AG04450 (cell line): ENCODE measurements around the gene ADIPOQ. TPM values are rescaled to one million over a fixed set of nuclear protein-coding genes. Genes with fewer than 3 reads are reported as not detected.
"Not testable (repeated sequence)": the region's sequence is repeated elsewhere in the genome, so short reads cannot be mapped to it uniquely, and the experiment has no call there.

Experiments used
- CTCF ChIA-PET: fragments of 300-600, 350-600 bp; formaldehyde crosslinking; extraction: SDS; loops from one replicate; lab custom pipeline; 2022; ENCODE audit warnings: antibody characterized with exemption, inconsistent platforms; lab: Charles Lee
- POLR2A ChIA-PET: fragments of 350-600 bp; formaldehyde crosslinking; extraction: SDS; loops from one replicate; lab custom pipeline; 2021; ENCODE audit warnings: antibody characterized with exemption, inconsistent platforms; lab: Yijun Ruan, JAX
- DNase-seq: peaks from one replicate; pipeline ENCODE4 v3.0.0-alpha.2; 2011; ENCODE audit warnings: low read depth, low spot score
- H3K27ac ChIP-seq: one replicate; pipeline ENCODE4 v1.5.1; 2012; ENCODE audit warnings: low read depth, low read length, control low read depth
- H3K27me3 ChIP-seq: one replicate; pipeline ENCODE4 v1.6.0; 2012; ENCODE audit warnings: low read length; ENCODE audit not compliant: control insufficient read depth, insufficient read depth
- H3K4me3 ChIP-seq: 2 replicates; pipeline ENCODE4 v1.5.1; 2011; ENCODE audit warnings: mild to moderate bottlenecking, low read depth, low read length, control low read depth
- H3K9me3 ChIP-seq: 2 replicates; pipeline ENCODE4 v1.5.1; 2012; ENCODE audit warnings: low read length; ENCODE audit not compliant: control insufficient read depth, insufficient read depth
- CTCF ChIP-seq: IDR thresholded peaks from 2 replicates; pipeline ENCODE4 v1.5.1; 2011; ENCODE audit warnings: low read depth, low read length, control low read depth, inconsistent platforms
- polyA plus RNA-seq: library from polyadenylated mRNA; depleted of rRNA; stranded (reverse); fragments of >200 nt; gene quantifications from 2 replicates; pipeline ENCODE4 v1.2.3, GENCODE V29; 2011; rRNA removed

Gene ADIPOQ
- polyA plus RNA-seq, 1 experiment, result not detected

- no peak for TF ChIP-seq CTCF
- DNase-seq, result no peak
- H3K9me3 ChIP-seq, result no peaks in the 10 kb centered on the region; the same call in 1 of the 2 replicates
- H3K27ac ChIP-seq, result no peak overlapping the region
- ChIA-PET CTCF (no interaction called here), POLR2A (no interaction called here)
- no peak overlapping the region for H3K4me3 ChIP-seq
- H3K27me3 ChIP-seq, result no peaks in the 10 kb centered on the region
Measured at GRCh38 chr3:186902713-186903112, 60.2 kb downstream of the ADIPOQ start.

GRCh38 chr3:186903676-186904075, 61.2 kb downstream of the ADIPOQ start:
- H3K27ac ChIP-seq, H3K27me3 ChIP-seq, H3K9me3 ChIP-seq, POLR2A ChIA-PET, H3K4me3 ChIP-seq, DNase-seq, CTCF ChIA-PET: not testable (repeated sequence)

DNA sequence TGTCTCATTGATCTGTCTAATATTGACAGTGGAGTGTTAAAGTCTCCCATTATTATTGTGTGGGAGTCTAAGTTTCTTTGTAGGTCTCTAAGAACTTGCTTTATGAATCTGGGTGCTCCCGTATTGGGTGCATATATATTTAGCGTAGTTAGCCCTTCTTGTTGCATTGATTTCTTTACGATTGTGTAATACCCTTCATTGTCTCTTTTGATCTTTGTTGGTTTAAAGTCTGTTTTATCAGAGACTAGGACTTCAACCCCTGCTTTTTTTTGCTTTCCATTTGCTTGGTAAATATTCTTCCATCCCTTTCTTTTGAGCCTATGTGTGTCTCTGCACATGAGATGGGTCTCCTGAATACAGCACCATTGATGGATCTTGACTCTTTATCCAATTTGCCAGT, 64.6 kb downstream of the ADIPOQ start:
- POLR2A ChIA-PET, H3K27me3 ChIP-seq, H3K4me3 ChIP-seq, H3K9me3 ChIP-seq, DNase-seq, CTCF ChIA-PET, H3K27ac ChIP-seq: not testable (repeated sequence)

Other genes with a start within 250 kb of the ADIPOQ start
- gene AHSG, start 229.7 kb upstream of the ADIPOQ start, polyA plus RNA-seq, result not detected in 2 replicates
- gene FETUB, start 202.3 kb upstream of the ADIPOQ start, polyA plus RNA-seq, result not detected in 2 replicates
- gene HRG, start 176.7 kb upstream of the ADIPOQ start, polyA plus RNA-seq, result not detected in 2 replicates
- gene KNG1, start 125.4 kb upstream of the ADIPOQ start, polyA plus RNA-seq, result not detected in 2 replicates
- gene EIF4A2, start 59.1 kb upstream of the ADIPOQ start, polyA plus RNA-seq, result 498 and 774 TPM in 2 replicates
- 7.3 and 9.4 TPM in 2 replicates for gene RFC4, start 36.2 kb upstream of the ADIPOQ start, polyA plus RNA-seq
- gene ST6GAL1, start 87.8 kb downstream of the ADIPOQ start, polyA plus RNA-seq, result 11.8 and 11.9 TPM in 2 replicates